ENCODE measurements around the gene CORO1C. TPM values are rescaled to one million over a fixed set of nuclear protein-coding genes. Genes with fewer than 3 reads are reported as not detected.

CORO1C gene
- total and polyA plus RNA-seq, 9 of the 15 experiments (the other 6 are each of a cell fraction or from before 2014, with no cell fraction given), result 55.2 to 280 (median 150) TPM

DNA sequence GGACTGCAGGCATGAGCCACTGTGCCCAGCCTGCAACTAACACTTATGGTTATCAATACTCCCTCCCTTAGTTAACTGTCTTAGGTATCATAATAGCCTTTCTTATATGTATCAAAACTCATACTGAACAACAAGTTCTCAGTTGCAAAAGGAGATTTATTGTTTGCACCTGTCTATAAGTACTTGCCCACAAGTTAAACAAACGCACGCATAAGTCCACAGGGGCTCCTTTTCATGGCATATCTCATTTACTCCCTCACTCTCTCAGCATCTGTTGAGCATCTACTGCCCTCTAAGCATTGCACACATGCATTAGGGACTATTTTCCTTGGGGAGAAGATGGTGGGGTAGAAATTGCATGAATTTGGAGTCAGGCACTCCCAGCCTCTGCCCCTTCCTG, 46.7 kb upstream of the CORO1C start (continued):
- TF ChIP-seq, protein P1, sequence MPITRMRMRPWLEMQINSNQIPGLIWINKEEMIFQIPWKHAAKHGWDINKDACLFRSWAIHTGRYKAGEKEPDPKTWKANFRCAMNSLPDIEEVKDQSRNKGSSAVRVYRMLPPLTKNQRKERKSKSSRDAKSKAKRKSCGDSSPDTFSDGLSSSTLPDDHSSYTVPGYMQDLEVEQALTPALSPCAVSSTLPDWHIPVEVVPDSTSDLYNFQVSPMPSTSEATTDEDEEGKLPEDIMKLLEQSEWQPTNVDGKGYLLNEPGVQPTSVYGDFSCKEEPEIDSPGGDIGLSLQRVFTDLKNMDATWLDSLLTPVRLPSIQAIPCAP (CRISPR knock-in tag; IDR thresholded peaks at IDR 0.05; ENCODE audit: borderline replicate concordance), result no peak
- TF ChIP-seq CEBPG (CRISPR knock-in tag; IDR thresholded peaks at IDR 0.05) (no peak), CEBPG (tag; conservative IDR thresholded peaks at IDR 0.05 in 1 of 2, IDR thresholded peaks at IDR 0.05 in 1 of 2) (no peak), HOXB6 (CRISPR knock-in tag; IDR thresholded peaks at IDR 0.05; ENCODE audit: borderline replicate concordance) (no peak)

DNA sequence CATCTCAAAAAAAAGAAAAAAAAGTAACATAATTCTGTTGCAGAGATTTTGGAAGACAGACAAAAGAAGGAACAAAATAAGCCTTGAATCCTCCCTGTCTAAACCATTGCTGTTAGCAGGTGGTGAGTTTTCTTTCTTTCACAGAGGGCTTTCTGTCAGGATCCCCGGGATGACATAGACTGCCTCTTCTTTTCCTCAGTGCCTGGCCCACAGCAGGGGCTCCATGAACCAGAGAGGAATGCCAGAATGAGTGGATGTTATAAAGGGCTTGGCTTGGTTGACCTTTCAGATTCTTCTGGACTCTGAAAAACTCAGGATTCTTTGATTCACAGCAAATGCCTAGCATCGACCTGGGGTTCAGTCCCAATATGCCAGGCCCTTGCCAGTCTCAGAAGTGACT, 45.8 kb upstream of the CORO1C start:
- Histone ChIP-seq H3K79me2 (ENCODE audit: control insufficient read depth, insufficient read depth, low read length) (no peaks in the 10 kb centered on the region), H3K4me1 (replicated peaks in 1 of 2; ENCODE audit: control insufficient read depth in 2 of 2, insufficient read depth in 2 of 2, low read length in 2 of 2) (peaks cover 2 to 6% of the 10 kb centered on the region in 2 experiments; a peak in 2 of 5 replicates), H3K27me3 (ENCODE audit: control insufficient read depth in 2 of 2, insufficient read depth in 2 of 2, low read length in 2 of 2) (peaks cover 0 to 4% of the 10 kb centered on the region in 2 experiments; a peak in 4 of 5 replicates), H2AFZ (ENCODE audit: low read depth, low read length) (no peak overlapping the region), H3K36me3 (ENCODE audit: control insufficient read depth, insufficient read depth, low read length) (no peaks in the 10 kb centered on the region), H3K9me3 (replicated peaks; ENCODE audit: control insufficient read depth, insufficient read depth, low read depth, low read length) (no peaks in the 10 kb centered on the region), H4K20me1 (replicated peaks; ENCODE audit: control insufficient read depth, insufficient read depth, low read length) (no peaks in the 10 kb centered on the region), H3K4me3 (no peak overlapping the region), H3K9me1 (ENCODE audit: control insufficient read depth, insufficient read depth, low read length) (no peaks in the 10 kb centered on the region), H3K9ac (ENCODE audit: insufficient read depth in 1 of 2, low read depth in 2 of 2, low read length in 2 of 2) (no peak overlapping the region), H3K27ac (ENCODE audit: extremely low read depth, low read depth, low read length) (no peak overlapping the region), H3K4me2 (ENCODE audit: insufficient read depth, low read length) (no peak overlapping the region)
- BruUV-seq (replicated peaks), result no TSS peak
- FAIRE-seq (no peak), DNase-seq (ENCODE audit: extremely low read depth in 1 of 4, low spot score in 3 of 4) (no peak), ATAC-seq (no peak)
- TF ChIP-seq ZNF347 (CRISPR knock-in tag; IDR thresholded peaks at IDR 0.05; ENCODE audit: low read depth) (no peak), SMARCB1 (IDR thresholded peaks at IDR 0.05; ENCODE audit: insufficient read length, low read depth) (no peak), GABPA (tag; conservative IDR thresholded peaks at IDR 0.05; ENCODE audit: low read depth) (no peak), ZNF316 (IDR thresholded peaks at IDR 0.05) (no peak)
- in situ Hi-C loops (cut with MboI) (no loop called here), intact Hi-C loops (cut with micrococcal nuclease) (no loop called here)
- WGBS (ENCODE audit: insufficient coverage, low coverage, missing lambda C conversion rate), result 4% methylated on average over 2 of the region's 2 CpGs
- CTCF ChIA-PET (ENCODE audit: low intra/inter-chr PET ratio), result no interaction called here
- POLR2A ChIA-PET, result no interaction called here
